Measurements from ENCODE around the gene GNB2.

GNB2 gene

GRCh38 chr7:100641463-100641859 lies 32.1 kb upstream of the GNB2 start, which contains the start of gene TFR2:
Gene TFR2 (minus strand): TSS chr7:100641552. CDS start chr7:100641509, 43 bp downstream.
- ChIA-PET POLR2A (ENCODE audit: low non-redundant PET) (no interaction called here), CTCF (interaction anchor here (1.3 kb wide), 1 partner anchor 9 kb away, joined by 4 read pairs; no protein-coding TSS in a partner anchor)
- no peak within 1 kb of the TSS for H3K27ac ChIP-seq
- no peak for DNase-seq (ENCODE audit: low spot score)
- TF ChIP-seq CTCF (conservative IDR thresholded peaks at IDR 0.05; ENCODE audit: low read depth) = no peak

- ChIA-PET POLR2A (ENCODE audit: low non-redundant PET) (no interaction called here), CTCF (interaction anchor here (1.3 kb wide), 1 partner anchor 9 kb away, joined by 4 read pairs; no protein-coding TSS in a partner anchor)
- H3K27ac ChIP-seq = no peak overlapping the region
- TF ChIP-seq CTCF (conservative IDR thresholded peaks at IDR 0.05; ENCODE audit: low read depth) = no peak
- DNase-seq (ENCODE audit: low spot score) = no peak
Measured at GRCh38 chr7:100641860-100642533, 31.5 kb upstream of the GNB2 start.

- no peak overlapping the region for H3K27ac ChIP-seq
- ChIA-PET CTCF (interaction anchor here (1.3 kb wide), 1 partner anchor 10 kb away, joined by 4 read pairs; no protein-coding TSS in a partner anchor), POLR2A (ENCODE audit: low non-redundant PET) (no interaction called here)
- TF ChIP-seq CTCF (conservative IDR thresholded peaks at IDR 0.05; ENCODE audit: low read depth) = no peak
- no peak for DNase-seq (ENCODE audit: low spot score)
Measured at GRCh38 chr7:100642534-100642907, 31.0 kb upstream of the GNB2 start.

GRCh38 chr7:100649826-100650565 lies 23.5 kb upstream of the GNB2 start:
- DNase-seq (ENCODE audit: low spot score) = no peak
- no peak for TF ChIP-seq CTCF (conservative IDR thresholded peaks at IDR 0.05; ENCODE audit: low read depth)
- ChIA-PET CTCF (interaction anchor here (0.6 to 1.0 kb wide), 2 partner anchors 16 to 1736 kb away, joined by 3 read pairs; no protein-coding TSS in a partner anchor), POLR2A (ENCODE audit: low non-redundant PET) (no interaction called here)
- H3K27ac ChIP-seq = no peak overlapping the region

GRCh38 chr7:100654908-100655831 lies 18.4 kb upstream of the GNB2 start:
- ChIA-PET CTCF (interaction anchor here (0.6 to 0.9 kb wide), 3 partner anchors 10 to 241 kb away, joined by 3 to 7 read pairs (median 3); no protein-coding TSS in a partner anchor), POLR2A (ENCODE audit: low non-redundant PET) (no interaction called here)
- no peak overlapping the region for H3K27ac ChIP-seq

More at GRCh38 chr7:100654908-100655831, 18.4 kb upstream of the GNB2 start:
- DNase-seq (ENCODE audit: low spot score) = no peak
- no peak for TF ChIP-seq CTCF (conservative IDR thresholded peaks at IDR 0.05; ENCODE audit: low read depth)
